ENCODE measurements around the gene ICAM4. TPM values are rescaled to one million over a fixed set of nuclear protein-coding genes. Genes with fewer than 3 reads are reported as not detected.

Gene ICAM4
- total RNA-seq, 1 donor from 2014 or later: 1.0 TPM

Other genes starting within 250 kb of the ICAM4 start
- gene SHFL, start 200.6 kb upstream of the ICAM4 start, total RNA-seq: 44.6 TPM
- 0.81 TPM for gene ANGPTL6, start 184.3 kb upstream of the ICAM4 start, total RNA-seq
- gene PPAN, start 180.6 kb upstream of the ICAM4 start, total RNA-seq: 78.6 TPM
- gene P2RY11, start 175.3 kb upstream of the ICAM4 start, total RNA-seq: 25.6 TPM
- 238 TPM for gene EIF3G, start 167.1 kb upstream of the ICAM4 start, total RNA-seq
- 61.1 TPM for gene DNMT1, start 92.0 kb upstream of the ICAM4 start, total RNA-seq
- 10.9 TPM for gene S1PR2, start 55.6 kb upstream of the ICAM4 start, total RNA-seq
- gene MRPL4, start 34.7 kb upstream of the ICAM4 start, total RNA-seq: 65.3 TPM
- gene ICAM1, start 15.8 kb upstream of the ICAM4 start, total RNA-seq: 20.4 TPM
- 1.8 TPM for gene ICAM5, start 3.0 kb downstream of the ICAM4 start, total RNA-seq
- 6.3 TPM for gene ZGLP1, start 22.9 kb downstream of the ICAM4 start, total RNA-seq
- 25.8 TPM for gene FDX2, start 29.1 kb downstream of the ICAM4 start, total RNA-seq
- gene RAVER1, start 46.6 kb downstream of the ICAM4 start, total RNA-seq: 41.7 TPM
- gene ICAM3, start 52.7 kb downstream of the ICAM4 start, total RNA-seq: 8.7 TPM
- gene TYK2, start 93.6 kb downstream of the ICAM4 start, total RNA-seq: 142 TPM
- gene CDC37, start 116.6 kb downstream of the ICAM4 start, total RNA-seq: 192 TPM
- 9.4 TPM for gene PDE4A, start 133.6 kb downstream of the ICAM4 start, total RNA-seq
- 52.6 TPM for gene KEAP1, start 216.4 kb downstream of the ICAM4 start, total RNA-seq
- gene S1PR5, start 230.5 kb downstream of the ICAM4 start, total RNA-seq: 4.6 TPM